Kidney epithelial cell (primary cell): ENCODE results near the gene KIF13A. TPM values are rescaled to one million over a fixed set of nuclear protein-coding genes. Genes with fewer than 3 reads are reported as not detected.
A peak's percentile ranks its signal among the peaks of the same experiment; 100 is the strongest.

Experiments used
- DNase-seq: peaks from one replicate; pipeline ENCODE4 v3.0.0-alpha.2; 2010; ENCODE audit warnings: low read depth
- H3K27me3 ChIP-seq: 2 replicates; pipeline ENCODE4 v1.6.0; 2011; ENCODE audit warnings: low read length; ENCODE audit not compliant: control insufficient read depth, insufficient read depth
- H3K36me3 ChIP-seq: 2 replicates; pipeline ENCODE4 v1.5.1; 2011; ENCODE audit warnings: low read length; ENCODE audit not compliant: control insufficient read depth, insufficient read depth
- H3K4me3 ChIP-seq: 2 replicates; pipeline ENCODE4 v1.5.1; 2011; ENCODE audit warnings: low read depth, mild to moderate bottlenecking, control low read depth, low read length
- CTCF ChIP-seq: IDR thresholded peaks from 2 replicates; pipeline ENCODE4 v1.5.1; 2011; ENCODE audit warnings: mild to moderate bottlenecking, moderate library complexity, low read length, control low read depth, inconsistent platforms; ENCODE audit not compliant: insufficient read depth, poor library complexity, severe bottlenecking
- total RNA-seq: library from RNA; depleted of rRNA; stranded (reverse); fragments of >200 nt; gene quantifications from 2 replicates; pipeline ENCODE4 v1.2.3, GENCODE V29; 2015

The KIF13A gene
- total RNA-seq, 1 donor from 2014 or later, result 30.9 TPM

- no peaks in the 10 kb centered on the region for H3K27me3 ChIP-seq
- no peaks in the 10 kb centered on the region for H3K36me3 ChIP-seq
- TF ChIP-seq CTCF, result no peak
- no peak for DNase-seq
- H3K4me3 ChIP-seq, result no peak overlapping the region
These were observed 78.6 kb downstream of the KIF13A start for GRCh38 chr6:17908831-17909230.

GRCh38 chr6:17907406-17908229 is 79.8 kb downstream of the KIF13A start:
- peak; percentile 94 for DNase-seq
- TF ChIP-seq CTCF, result peak; percentile 16
- no peak overlapping the region for H3K4me3 ChIP-seq

GRCh38 chr6:17905611-17906592 is 81.5 kb downstream of the KIF13A start:
- no peaks in the 10 kb centered on the region for H3K27me3 ChIP-seq
- DNase-seq, result peak; percentile 35
- no peak for TF ChIP-seq CTCF
- no peaks in the 10 kb centered on the region for H3K36me3 ChIP-seq
- no peak overlapping the region for H3K4me3 ChIP-seq

More at GRCh38 chr6:17907406-17908229, 79.8 kb downstream of the KIF13A start:
- H3K27me3 ChIP-seq, result no peaks in the 10 kb centered on the region
- H3K36me3 ChIP-seq, result no peaks in the 10 kb centered on the region

GRCh38 chr6:17904491-17905120 is 82.8 kb downstream of the KIF13A start:
- no peak overlapping the region for H3K4me3 ChIP-seq
- no peaks in the 10 kb centered on the region for H3K27me3 ChIP-seq
- H3K36me3 ChIP-seq, result no peaks in the 10 kb centered on the region
- DNase-seq, result no peak
- TF ChIP-seq CTCF, result no peak

- Histone ChIP-seq H3K27me3 (no peaks in the 10 kb centered on the region), H3K36me3 (no peaks in the 10 kb centered on the region), H3K4me3 (no peak overlapping the region)
- TF ChIP-seq CTCF, result no peak
- no peak for DNase-seq
These were observed 84.5 kb downstream of the KIF13A start for GRCh38 chr6:17902974-17903373.
